Measurements from ENCODE around the gene ENTR1. TPM values are rescaled to one million over a fixed set of nuclear protein-coding genes. Genes with fewer than 3 reads are reported as not detected.

ENTR1 gene, protein sequence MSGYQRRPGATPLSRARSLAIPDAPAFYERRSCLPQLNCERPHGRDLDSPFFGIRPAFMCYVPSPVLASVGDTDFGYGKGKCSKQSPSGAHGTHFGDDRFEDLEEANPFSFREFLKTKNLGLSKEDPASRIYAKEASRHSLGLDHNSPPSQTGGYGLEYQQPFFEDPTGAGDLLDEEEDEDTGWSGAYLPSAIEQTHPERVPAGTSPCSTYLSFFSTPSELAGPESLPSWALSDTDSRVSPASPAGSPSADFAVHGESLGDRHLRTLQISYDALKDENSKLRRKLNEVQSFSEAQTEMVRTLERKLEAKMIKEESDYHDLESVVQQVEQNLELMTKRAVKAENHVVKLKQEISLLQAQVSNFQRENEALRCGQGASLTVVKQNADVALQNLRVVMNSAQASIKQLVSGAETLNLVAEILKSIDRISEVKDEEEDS
- 10 to 100 TPM; 85.7 to 91.6 TPM for total RNA-seq

GRCh38 chr9:136410500-136411287, at the start of gene ENTR1, which contains the start of gene PMPCA:
TSS of gene ENTR1 (minus strand) at chr9:136410614. CDS start at chr9:136410397, 217 bp downstream.
TSS of gene PMPCA (plus strand) at chr9:136410658. CDS start at chr9:136410669, 11 bp downstream.
- intact Hi-C loops (cut with micrococcal nuclease) = loop anchor here (1.0 to 5.0 kb wide), 2 partner anchors 10 to 832 kb away; partner anchors contain the start of genes SNAPC4 and TUBB4B
- no peaks in the 10 kb centered on the region for H3K9me3 Mint-ChIP-seq
- CTCF ChIA-PET = interaction anchor here (0.9 to 2.1 kb wide), 5 partner anchors 10 to 73 kb away, joined by 3 to 8 read pairs (median 4); partner anchors contain the start of gene INPP5E
- H3K27me3 Mint-ChIP-seq (ENCODE audit: low read depth) = no peaks in the 10 kb centered on the region
- H3K4me1 Mint-ChIP-seq (ENCODE audit: low read depth) = peaks cover 56% of the 10 kb centered on the region
- peak within 1 kb of the TSS; percentile 90 for H3K4me3 Mint-ChIP-seq
- H3K36me3 Mint-ChIP-seq (ENCODE audit: low read depth) = peaks cover 56% of the 10 kb centered on the region
- H3K27ac Mint-ChIP-seq = peak within 1 kb of the TSS; percentile 95
- peak; percentile 98 for DNase-seq

DNA sequence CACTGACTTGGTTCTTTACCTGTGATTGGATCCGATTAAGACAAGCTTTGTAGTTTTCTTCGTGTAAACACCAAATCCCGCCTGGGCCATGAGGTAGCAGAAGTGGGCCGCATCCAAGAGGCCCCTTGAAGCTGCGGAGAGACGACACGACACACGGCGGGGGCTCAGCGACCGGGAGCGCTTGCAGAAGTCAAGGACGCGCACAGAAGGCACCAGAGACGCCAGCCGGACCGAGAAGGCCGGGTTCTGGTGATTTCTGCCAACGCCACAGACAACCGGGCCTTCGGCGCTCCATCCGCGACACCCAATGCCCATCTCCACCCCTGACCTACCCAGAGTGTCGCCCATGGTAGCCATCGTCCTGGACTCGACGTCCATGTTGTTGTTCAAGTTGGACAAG, 49.0 kb upstream of the ENTR1 start:
- peaks cover 43% of the 10 kb centered on the region for H3K36me3 Mint-ChIP-seq (ENCODE audit: low read depth)
- CTCF ChIA-PET = no interaction called here
- H3K4me3 Mint-ChIP-seq = no peak overlapping the region
- DNase-seq = no peak
- H3K4me1 Mint-ChIP-seq (ENCODE audit: low read depth) = no peaks in the 10 kb centered on the region
- no peaks in the 10 kb centered on the region for H3K27me3 Mint-ChIP-seq (ENCODE audit: low read depth)
- no peak overlapping the region for H3K27ac Mint-ChIP-seq
- intact Hi-C loops (cut with micrococcal nuclease) = no loop called here
- no peaks in the 10 kb centered on the region for H3K9me3 Mint-ChIP-seq

GRCh38 chr9:136457326-136457725, 46.9 kb upstream of the ENTR1 start:
- Mint-ChIP-seq H3K27ac (no peak overlapping the region), H3K36me3 (ENCODE audit: low read depth) (peaks cover 45% of the 10 kb centered on the region), H3K4me1 (ENCODE audit: low read depth) (no peaks in the 10 kb centered on the region), H3K4me3 (no peak overlapping the region), H3K9me3 (no peaks in the 10 kb centered on the region), H3K27me3 (ENCODE audit: low read depth) (no peaks in the 10 kb centered on the region)
- no peak for DNase-seq
- intact Hi-C loops (cut with micrococcal nuclease) = no loop called here
- CTCF ChIA-PET = no interaction called here

- H3K27me3 Mint-ChIP-seq (ENCODE audit: low read depth) = no peaks in the 10 kb centered on the region
- DNase-seq = no peak
- H3K36me3 Mint-ChIP-seq (ENCODE audit: low read depth) = peaks cover 44% of the 10 kb centered on the region
- intact Hi-C loops (cut with micrococcal nuclease) = no loop called here
- H3K27ac Mint-ChIP-seq = no peak overlapping the region
- no peaks in the 10 kb centered on the region for H3K9me3 Mint-ChIP-seq
- CTCF ChIA-PET = no interaction called here
- no peak overlapping the region for H3K4me3 Mint-ChIP-seq
- H3K4me1 Mint-ChIP-seq (ENCODE audit: low read depth) = no peaks in the 10 kb centered on the region
Observed at GRCh38 chr9:136456258-136456657, 45.8 kb upstream of the ENTR1 start.

- intact Hi-C loops (cut with micrococcal nuclease) = no loop called here
- Mint-ChIP-seq H3K4me1 (ENCODE audit: low read depth) (no peaks in the 10 kb centered on the region), H3K4me3 (no peak overlapping the region), H3K27ac (no peak overlapping the region), H3K36me3 (ENCODE audit: low read depth) (peaks cover 42% of the 10 kb centered on the region), H3K27me3 (ENCODE audit: low read depth) (no peaks in the 10 kb centered on the region), H3K9me3 (no peaks in the 10 kb centered on the region)
- CTCF ChIA-PET = no interaction called here
- DNase-seq = no peak
Observed at GRCh38 chr9:136455043-136456002, 44.9 kb upstream of the ENTR1 start.

DNA sequence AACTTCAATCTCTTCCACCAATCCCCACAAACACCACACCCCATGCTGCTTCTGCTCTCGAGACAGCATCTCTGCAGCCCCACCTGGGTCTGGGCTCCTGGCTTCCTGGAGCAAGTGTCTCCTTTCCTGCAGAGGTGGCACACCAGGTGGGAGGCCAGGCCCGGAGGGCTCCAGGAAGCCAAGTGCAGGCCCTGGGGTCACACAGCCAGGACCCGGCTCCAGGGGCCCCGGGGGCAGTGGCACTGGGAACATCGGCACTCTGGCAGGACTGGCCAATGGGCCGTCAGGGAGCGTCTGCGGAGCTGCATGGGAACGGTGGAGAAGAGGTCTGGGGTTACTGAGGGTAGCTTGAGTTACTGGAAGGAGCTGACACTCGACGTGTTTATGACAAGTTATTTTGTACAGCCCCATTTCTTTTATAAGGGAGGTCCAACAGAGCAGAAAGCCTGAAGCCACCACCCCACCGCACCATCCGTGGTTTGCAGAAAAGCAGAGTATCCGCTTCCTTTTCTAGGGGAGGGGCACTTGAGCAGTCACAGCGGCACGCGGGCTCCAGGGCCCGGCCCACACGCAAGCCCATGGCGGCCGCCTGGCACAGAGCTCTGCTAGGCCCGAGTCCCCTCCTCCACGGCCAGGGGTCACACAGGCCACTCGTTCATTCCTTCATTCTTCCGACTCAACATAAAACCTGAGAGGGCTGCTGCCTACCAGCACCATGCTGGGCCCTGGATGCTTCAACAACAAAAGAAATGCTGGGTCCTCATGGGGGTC, 43.8 kb upstream of the ENTR1 start:
- CTCF ChIA-PET = no interaction called here
- no peak overlapping the region for H3K4me3 Mint-ChIP-seq
- DNase-seq = no peak
- no peaks in the 10 kb centered on the region for H3K9me3 Mint-ChIP-seq
- H3K27ac Mint-ChIP-seq = no peak overlapping the region
- peaks cover 42% of the 10 kb centered on the region for H3K36me3 Mint-ChIP-seq (ENCODE audit: low read depth)
- no peaks in the 10 kb centered on the region for H3K27me3 Mint-ChIP-seq (ENCODE audit: low read depth)
- intact Hi-C loops (cut with micrococcal nuclease) = no loop called here
- H3K4me1 Mint-ChIP-seq (ENCODE audit: low read depth) = no peaks in the 10 kb centered on the region

- Mint-ChIP-seq H3K9me3 (no peaks in the 10 kb centered on the region), H3K27ac (peak overlapping the region; percentile 50), H3K36me3 (ENCODE audit: low read depth) (peaks cover 37% of the 10 kb centered on the region), H3K27me3 (ENCODE audit: low read depth) (no peaks in the 10 kb centered on the region), H3K4me3 (no peak overlapping the region), H3K4me1 (ENCODE audit: low read depth) (no peaks in the 10 kb centered on the region)
- DNase-seq = no peak
- intact Hi-C loops (cut with micrococcal nuclease) = no loop called here
- CTCF ChIA-PET = no interaction called here
Observed at GRCh38 chr9:136453326-136453725, 42.9 kb upstream of the ENTR1 start.

GRCh38 chr9:136451221-136451877, 40.9 kb upstream of the ENTR1 start:
- Mint-ChIP-seq H3K36me3 (ENCODE audit: low read depth) (peaks cover 46% of the 10 kb centered on the region), H3K27me3 (ENCODE audit: low read depth) (no peaks in the 10 kb centered on the region), H3K4me3 (no peak overlapping the region), H3K27ac (no peak overlapping the region), H3K4me1 (ENCODE audit: low read depth) (no peaks in the 10 kb centered on the region), H3K9me3 (no peaks in the 10 kb centered on the region)
- CTCF ChIA-PET = interaction anchor here (1.0 kb wide), 1 partner anchor 33 kb away, joined by 3 read pairs; no protein-coding TSS in a partner anchor
- intact Hi-C loops (cut with micrococcal nuclease) = no loop called here
- DNase-seq = no peak

- Mint-ChIP-seq H3K27ac (no peak overlapping the region), H3K27me3 (ENCODE audit: low read depth) (no peaks in the 10 kb centered on the region), H3K36me3 (ENCODE audit: low read depth) (peaks cover 44% of the 10 kb centered on the region), H3K9me3 (no peaks in the 10 kb centered on the region), H3K4me3 (no peak overlapping the region), H3K4me1 (ENCODE audit: low read depth) (no peaks in the 10 kb centered on the region)
- CTCF ChIA-PET = no interaction called here
- intact Hi-C loops (cut with micrococcal nuclease) = no loop called here
- DNase-seq = no peak
Observed at GRCh38 chr9:136448655-136449054, 38.2 kb upstream of the ENTR1 start.

GRCh38 chr9:136447173-136447778, 36.9 kb upstream of the ENTR1 start:
- Mint-ChIP-seq H3K36me3 (ENCODE audit: low read depth) (peaks cover 41% of the 10 kb centered on the region), H3K4me1 (ENCODE audit: low read depth) (no peaks in the 10 kb centered on the region), H3K27ac (no peak overlapping the region)

More at GRCh38 chr9:136447173-136447778, 36.9 kb upstream of the ENTR1 start:
- Mint-ChIP-seq H3K9me3 (no peaks in the 10 kb centered on the region), H3K27me3 (ENCODE audit: low read depth) (no peaks in the 10 kb centered on the region), H3K4me3 (no peak overlapping the region)
- intact Hi-C loops (cut with micrococcal nuclease) = no loop called here
- CTCF ChIA-PET = interaction anchor here (0.6 to 0.7 kb wide), 2 partner anchors 10 to 260 kb away, joined by 3 to 4 read pairs; no protein-coding TSS in a partner anchor
- DNase-seq = no peak

All from activated naive CD4-positive, alpha-beta T cell treated with anti-CD3 and anti-CD28 coated beads for 36 hours (primary cell).